CD14-positive monocyte (primary cell): ENCODE data around the gene PCDH10. TPM values are rescaled to one million over a fixed set of nuclear protein-coding genes. Genes with fewer than 3 reads are reported as not detected.

Source experiments
- DNase-seq, 3 donors: peaks; one replicate each; pipeline ENCODE4 v3.0.0-alpha.2; 2011 to 2022
- H2AFZ ChIP-seq: 2 replicates; pipeline ENCODE4 v1.6.0; 2012; ENCODE audit warnings: mild to moderate bottlenecking, low read depth, low read length, inconsistent platforms; ENCODE audit not compliant: insufficient read depth, poor library complexity, severe bottlenecking
- H3K27ac ChIP-seq, 2 donors: 1 replicate in 1 of 2; 2 replicates in 1 of 2; pipeline ENCODE4 v1.5.1; 2012 to 2013; ENCODE audit warnings: low read length in 2 of 2, control low read depth in 1 of 2, inconsistent platforms in 1 of 2, low read depth in 1 of 2, mild to moderate bottlenecking in 1 of 2
- H3K27me3 ChIP-seq, 2 donors: one replicate each; pipeline versions ENCODE4 v1.6.0 to v1.6.1; 2011 to 2013; ENCODE audit warnings: low read length in 2 of 2; ENCODE audit not compliant: control insufficient read depth in 2 of 2, insufficient read depth in 2 of 2
- H3K36me3 ChIP-seq, 2 donors: replicated peaks in 1 of 2; 1 replicate in 1 of 2; 2 replicates in 1 of 2; pipeline versions ENCODE4 v1.5.1 to v1.6.1; 2012 to 2013; ENCODE audit warnings: low read length in 2 of 2, control low read depth in 1 of 2, inconsistent platforms in 1 of 2, mild to moderate bottlenecking in 1 of 2; ENCODE audit not compliant: insufficient read depth in 2 of 2, control insufficient read depth in 1 of 2
- H3K4me1 ChIP-seq, 2 donors: 1 replicate in 1 of 2; 2 replicates in 1 of 2; pipeline versions ENCODE4 v1.5.1 to v1.6.1; 2012 to 2013; ENCODE audit warnings: low read length in 2 of 2, control low read depth in 1 of 2, inconsistent platforms in 1 of 2, mild to moderate bottlenecking in 1 of 2, moderate library complexity in 1 of 2; ENCODE audit not compliant: insufficient read depth in 2 of 2, control insufficient read depth in 1 of 2
- H3K4me2 ChIP-seq: replicated peaks from 2 replicates; pipeline ENCODE3; 2012; ENCODE audit warnings: low read length, moderate library complexity, mild to moderate bottlenecking; ENCODE audit not compliant: poor library complexity, severe bottlenecking; ENCODE audit errors: extremely low read depth
- H3K4me3 ChIP-seq, 3 experiments: fragments of 200-600 bp in 1 of 3; sonication (generic) in 1 of 3; replicated peaks in 1 of 3; 1 replicate in 2 of 3; 2 replicates in 1 of 3; pipeline ENCODE4 v1.5.1; 2011 to 2013; ENCODE audit warnings: low read length in 3 of 3, mild to moderate bottlenecking in 3 of 3, control low read depth in 2 of 3, low read depth in 2 of 3, inconsistent platforms in 1 of 3, moderate library complexity in 1 of 3
- H3K79me2 ChIP-seq: 2 replicates; pipeline ENCODE4 v1.6.0; 2012; ENCODE audit warnings: mild to moderate bottlenecking, control low read depth, inconsistent platforms, low read length, moderate library complexity; ENCODE audit not compliant: insufficient read depth
- H3K9ac ChIP-seq: 2 replicates; pipeline ENCODE4 v1.6.0; 2017; ENCODE audit warnings: low read length, mild to moderate bottlenecking; ENCODE audit not compliant: insufficient read depth, poor library complexity, severe bottlenecking
- H3K9me3 ChIP-seq, 2 donors: replicated peaks in 1 of 2; 1 replicate in 1 of 2; 2 replicates in 1 of 2; pipeline versions ENCODE4 v1.5.1 to v1.6.1; 2012 to 2013; ENCODE audit warnings: low read length in 2 of 2, control low read depth in 1 of 2; ENCODE audit not compliant: control insufficient read depth in 1 of 2, insufficient read depth in 1 of 2
- H4K20me1 ChIP-seq: 2 replicates; pipeline ENCODE4 v1.6.0; 2012; ENCODE audit warnings: mild to moderate bottlenecking, low read length, control low read depth, moderate library complexity; ENCODE audit not compliant: insufficient read depth
- H3K27ac Mint-ChIP-seq, 7 donors: one replicate each; pipeline ENCODE4 v1.8.0; 2020; ENCODE audit warnings: mild to moderate bottlenecking in 7 of 7, mixed read lengths in 7 of 7, moderate library complexity in 6 of 7, inconsistent platforms in 2 of 7
- H3K27me3 Mint-ChIP-seq, 3 donors: one replicate each; pipeline ENCODE4 v1.8.0; 2021 to 2022; ENCODE audit warnings: low read depth in 3 of 3, mild to moderate bottlenecking in 3 of 3, mixed read lengths in 3 of 3, moderate library complexity in 3 of 3, inconsistent platforms in 1 of 3
- H3K36me3 Mint-ChIP-seq, 2 donors: one replicate each; pipeline ENCODE4 v1.8.0; 2020; ENCODE audit warnings: mixed read lengths in 2 of 2, inconsistent platforms in 1 of 2, mild to moderate bottlenecking in 1 of 2
- H3K4me1 Mint-ChIP-seq: one replicate; pipeline ENCODE4 v1.8.0; 2020; ENCODE audit warnings: mild to moderate bottlenecking, mixed read lengths
- H3K4me3 Mint-ChIP-seq, 2 donors: one replicate each; pipeline ENCODE4 v1.8.0; 2020; ENCODE audit warnings: mild to moderate bottlenecking in 2 of 2, mixed read lengths in 2 of 2, moderate library complexity in 1 of 2
- H3K9me3 Mint-ChIP-seq, 7 donors: one replicate each; pipeline ENCODE4 v1.8.0; 2020 to 2022; ENCODE audit warnings: mixed read lengths in 7 of 7, mild to moderate bottlenecking in 6 of 7, moderate library complexity in 6 of 7, inconsistent platforms in 2 of 7
- CTCF ChIP-seq: fragments of 200-600 bp; IDR thresholded peaks from one replicate; pipeline ENCODE4 v1.8.0; 2022; ENCODE audit warnings: antibody characterized with exemption, mild to moderate bottlenecking
- WGBS: methylation state at CpG from one replicate; pipeline ENCODE4 v1.1.5; 2013; ENCODE audit warnings: missing lambda C conversion rate; ENCODE audit not compliant: insufficient coverage; 5-methylcytosine and 5-hydroxymethylcytosine counted together
- intact Hi-C, 2 donors: fragments of 100-400 bp; cut with micrococcal nuclease; formaldehyde crosslinking; loops; one replicate each; pipeline versions ENCODE4 v1.15.0 to v1.15.1; 2023
- polyA plus RNA-seq, 3 donors: library from polyadenylated mRNA; depleted of rRNA in 1 of 3; unstranded in 2 of 3; stranded (reverse) in 1 of 3; fragments of 300-500 nt in 2 of 3; fragments of >200 nt in 1 of 3; fragmentation: Illumina TruSeq in 2 of 3; gene quantifications; 1 replicate in 2 of 3; 2 replicates in 1 of 3; pipeline ENCODE4 v1.2.3, GENCODE V29; 2012 to 2021

Gene PCDH10
- polyA plus RNA-seq, 3 donors = not detected

- no peaks in the 10 kb centered on the region for H3K9me3 ChIP-seq
- no peaks in the 10 kb centered on the region for H4K20me1 ChIP-seq
- Mint-ChIP-seq H3K27me3 (no peaks in the 10 kb centered on the region), H3K9me3 (peaks cover 0 to 2% (median 0%) of the 10 kb centered on the region in 7 donors), H3K27ac (no peak overlapping the region), H3K4me3 (no peak overlapping the region), H3K36me3 (no peaks in the 10 kb centered on the region), H3K4me1 (no peaks in the 10 kb centered on the region)
- no peaks in the 10 kb centered on the region for H3K79me2 ChIP-seq
- no peak overlapping the region for H2AFZ ChIP-seq
- intact Hi-C loops = no loop called here
- H3K27ac ChIP-seq = no peak overlapping the region
- H3K27me3 ChIP-seq = no peaks in the 10 kb centered on the region
- no peak overlapping the region for H3K9ac ChIP-seq
- TF ChIP-seq CTCF = no peak
- no CpG with 5 or more reads among the region's 4 CpGs for whole genome bisulfite sequencing
- no peaks in the 10 kb centered on the region for H3K36me3 ChIP-seq
- H3K4me3 ChIP-seq = no peak overlapping the region
- DNase-seq = no peak
- no peak overlapping the region for H3K4me2 ChIP-seq
- no peaks in the 10 kb centered on the region for H3K4me1 ChIP-seq
These were observed 46.3 kb upstream of the PCDH10 start for GRCh38 chr4:133102612-133103409.

DNA sequence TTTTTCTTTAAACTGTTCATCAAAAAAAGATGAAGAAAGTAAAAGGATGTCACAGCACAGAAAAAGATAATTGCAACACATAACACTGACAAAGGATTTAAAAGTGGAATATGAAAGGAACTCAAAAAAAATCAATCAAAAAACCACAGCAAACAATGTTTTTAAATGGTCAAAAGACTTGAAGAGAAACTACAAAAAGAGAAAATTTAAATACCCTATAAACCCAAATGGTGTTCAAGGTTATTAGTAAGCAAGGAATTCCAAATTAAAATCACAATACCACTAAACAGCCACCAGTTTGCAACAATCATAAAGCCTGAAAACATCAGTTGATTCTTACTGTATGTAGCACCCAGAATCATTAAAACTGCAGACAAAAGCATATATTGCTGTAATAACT, 36.5 kb upstream of the PCDH10 start:
- TF ChIP-seq CTCF = no peak
- H3K36me3 ChIP-seq = no peaks in the 10 kb centered on the region
- no peak overlapping the region for H3K27ac ChIP-seq
- H3K79me2 ChIP-seq = no peaks in the 10 kb centered on the region
- no peaks in the 10 kb centered on the region for H3K4me1 ChIP-seq
- Mint-ChIP-seq H3K9me3 (no peaks in the 10 kb centered on the region), H3K4me3 (no peak overlapping the region), H3K27ac (no peak overlapping the region), H3K27me3 (no peaks in the 10 kb centered on the region), H3K4me1 (no peaks in the 10 kb centered on the region), H3K36me3 (no peaks in the 10 kb centered on the region)
- no peaks in the 10 kb centered on the region for H3K9me3 ChIP-seq
- no peaks in the 10 kb centered on the region for H4K20me1 ChIP-seq
- no peak overlapping the region for H2AFZ ChIP-seq
- H3K9ac ChIP-seq = no peak overlapping the region
- H3K27me3 ChIP-seq = no peaks in the 10 kb centered on the region
- no peak overlapping the region for H3K4me3 ChIP-seq
- no peak overlapping the region for H3K4me2 ChIP-seq
- intact Hi-C loops = no loop called here
- DNase-seq = no peak
